A549 (cell line): ENCODE measurements around the gene KCNQ1. TPM values are rescaled to one million over a fixed set of nuclear protein-coding genes. Genes with fewer than 3 reads are reported as not detected.

Source experiments
- ATAC-seq, 2 experiments: fragments of 200-7000 bp in 1 of 2; fragments of >200 bp in 1 of 2; cut with Nextera tagmentation in 1 of 2; cut with Tn5 transposase in 1 of 2; 3 replicates each; pipeline versions ENCODE4 v1.8.0 to v1.9.1; 2018 to 2020; ENCODE audit warnings: mild to moderate bottlenecking in 1 of 2, moderate library complexity in 1 of 2
- CTCF ChIA-PET: fragments of 300-600 bp; sonication (Branson Sonifier 250); formaldehyde crosslinking; extraction: SDS; loops from one replicate; lab custom pipeline; 2021; ENCODE audit warnings: antibody characterized with exemption, inconsistent platforms; lab: Yijun Ruan, JAX
- POLR2A ChIA-PET: fragments of 350-600 bp; formaldehyde crosslinking; extraction: SDS; loops from one replicate; lab custom pipeline; 2021; ENCODE audit warnings: antibody characterized with exemption, inconsistent platforms; lab: Yijun Ruan, JAX
- DNase-seq, 2 experiments: peaks; one replicate each; pipeline versions ENCODE4 v3.0.0 to v3.0.0-alpha.2; 2011 to 2016; ENCODE audit warnings: low read depth in 1 of 2, low spot score in 1 of 2
- FAIRE-seq: peaks from 2 replicates; lab custom pipeline; 2011; peaks lifted over from hg19 to GRCh38; lab: Jason Lieb, UNC
- H3K27ac ChIP-seq, 2 experiments: fragments of >200 bp; sonication (Bioruptor Twin); formaldehyde crosslinking; 3 replicates each; pipeline ENCODE4 v1.5.1; 2016 to 2017
- H3K4me1 ChIP-seq: fragments of >200 bp; sonication (Bioruptor Twin); formaldehyde crosslinking; 3 replicates; pipeline ENCODE4 v1.6.1; 2016
- H3K4me2 ChIP-seq: fragments of >200 bp; sonication (Bioruptor Twin); formaldehyde crosslinking; 3 replicates; pipeline ENCODE4 v1.6.1; 2016
- H3K4me3 ChIP-seq: fragments of >200 bp; sonication (Bioruptor Twin); formaldehyde crosslinking; 3 replicates; pipeline ENCODE4 v1.5.1; 2016
- H3K9me3 ChIP-seq: fragments of >200 bp; sonication (Bioruptor Twin); formaldehyde crosslinking; 3 replicates; pipeline ENCODE4 v1.6.1; 2016
- ATOH8 ChIP-seq: fragments of 250-450 bp; sonication (Bioruptor Pico); IDR thresholded peaks from 2 replicates; pipeline ENCODE4 v1.5.0; 2020; ENCODE audit warnings: low read depth, mild to moderate bottlenecking, moderate library complexity
- CBX8 ChIP-seq: fragments of 200-600 bp; sonication (generic); IDR thresholded peaks from 2 replicates; pipeline ENCODE4 v1.6.1; 2016
- CHD2 ChIP-seq: fragments of 150-350 bp; IDR thresholded peaks from 2 replicates; pipeline ENCODE4 v1.6.1; 2014; ENCODE audit warnings: low read length; ENCODE audit not compliant: partially characterized antibody
- E2F6 ChIP-seq: IDR thresholded peaks from 2 replicates; pipeline ENCODE4 v1.6.1; 2012; ENCODE audit warnings: low read depth, borderline replicate concordance
- EHMT2 ChIP-seq: fragments of 200-600 bp; sonication (generic); IDR thresholded peaks from 2 replicates; pipeline ENCODE4 v1.6.1; 2016; ENCODE audit warnings: antibody characterized with exemption, low read depth, mild to moderate bottlenecking, moderate library complexity
- EP300 ChIP-seq, 2 experiments: fragments of >200 bp; sonication (Bioruptor Twin); formaldehyde crosslinking; IDR thresholded peaks; 2 replicates in 1 of 2; 3 replicates in 1 of 2; pipeline ENCODE4 v1.6.1; 2016 to 2017
- HEYL ChIP-seq: fragments of 250-450 bp; sonication (Bioruptor Pico); IDR thresholded peaks from 2 replicates; pipeline ENCODE4 v1.8.0; 2021; ENCODE audit warnings: mild to moderate bottlenecking, moderate library complexity
- HMGXB4 ChIP-seq: fragments of 250-450 bp; sonication (Bioruptor Pico); IDR thresholded peaks from 2 replicates; pipeline ENCODE4 v1.5.0; 2021; ENCODE audit warnings: mild to moderate bottlenecking, moderate library complexity, borderline replicate concordance
- KDM5A ChIP-seq: fragments of 200-600 bp; sonication (generic); IDR thresholded peaks from 2 replicates; pipeline ENCODE4 v1.6.1; 2016; ENCODE audit warnings: antibody characterized with exemption, mild to moderate bottlenecking
- MYC ChIP-seq: IDR thresholded peaks from 2 replicates; pipeline ENCODE4 v1.6.1; 2012; ENCODE audit warnings: mild to moderate bottlenecking, inconsistent platforms, low read length, improper control_type of control experiment, borderline replicate concordance
- POLR2AphosphoS2 ChIP-seq: conservative IDR thresholded peaks from 2 replicates; pipeline ENCODE4 v1.6.1; 2012; ENCODE audit warnings: low read length, improper control_type of control experiment, inconsistent platforms
- RCOR1 ChIP-seq: fragments of 150-350 bp; IDR thresholded peaks from 2 replicates; pipeline ENCODE4 v1.6.1; 2014; ENCODE audit warnings: antibody characterized with exemption, low read length, low read depth
- RNF2 ChIP-seq: fragments of 200-600 bp; sonication (generic); IDR thresholded peaks from 2 replicates; pipeline ENCODE4 v1.6.1; 2016; ENCODE audit warnings: low read depth, mild to moderate bottlenecking, antibody characterized with exemption, moderate library complexity, borderline replicate concordance
- SMC3 ChIP-seq: fragments of >200 bp; sonication (Bioruptor Twin); formaldehyde crosslinking; IDR thresholded peaks from 3 replicates; pipeline ENCODE4 v1.6.1; 2018; ENCODE audit warnings: inconsistent platforms
- SREBF2 ChIP-seq: fragments of 450-650 bp; IDR thresholded peaks from 2 replicates; pipeline ENCODE4 v1.6.1; 2014; ENCODE audit warnings: mild to moderate bottlenecking, moderate library complexity
- TFCP2L1 ChIP-seq: fragments of 250-450 bp; sonication (Bioruptor Pico); IDR thresholded peaks from 2 replicates; pipeline ENCODE4 v1.5.0; 2021; ENCODE audit warnings: mild to moderate bottlenecking
- WGBS: methylation state at CpG from one replicate; pipeline ENCODE4 v1.1.6; 2017; ENCODE audit errors: missing lambda C conversion rate; 5-methylcytosine and 5-hydroxymethylcytosine counted together
- polyA plus RNA-seq, 4 experiments: library from polyadenylated mRNA; depleted of rRNA in 3 of 4; stranded (reverse); fragments of >200 nt; fragmentation: RNase III in 1 of 4; extraction: RNeasy Plus Mini Kit Qiagen cat#74134 plus additional on column Dnase treatment in 1 of 4; gene quantifications; 2 replicates in 3 of 4; 3 replicates in 1 of 4; pipeline ENCODE4 v1.2.3, GENCODE V29; 2011 to 2017
- TF ChIP-seq, protein P1 (sequence below): fragments of 150-350 bp; IDR thresholded peaks from 2 replicates; pipeline ENCODE4 v1.6.1; 2014; ENCODE audit warnings: low read depth, mild to moderate bottlenecking, low read length
- TF ChIP-seq, protein P2 (sequence below): fragments of >200 bp; sonication (Bioruptor Twin); formaldehyde crosslinking; IDR thresholded peaks from 2 replicates; pipeline ENCODE4 v1.6.1; 2016

The KCNQ1 gene
- polyA plus RNA-seq, 2 of the 4 experiments (the other 2 are of a cell fraction), result 0.14 to 0.17 TPM

- no peak overlapping the region for H3K4me3 ChIP-seq
- no peak overlapping the region for H3K27ac ChIP-seq
- no peak for DNase-seq
- TF ChIP-seq HEYL (CRISPR knock-in tag) (no peak), EHMT2 (no peak), SREBF2 (no peak), EP300 (IDR thresholded peaks at IDR 0.05) (no peak), TFCP2L1 (CRISPR knock-in tag) (no peak), HMGXB4 (no peak), RCOR1 (no peak), E2F6 (no peak), RNF2 (no peak), KDM5A (no peak), CBX8 (no peak), CHD2 (no peak), SMC3 (no peak), POLR2AphosphoS2 (no peak)
- TF ChIP-seq, protein P1, sequence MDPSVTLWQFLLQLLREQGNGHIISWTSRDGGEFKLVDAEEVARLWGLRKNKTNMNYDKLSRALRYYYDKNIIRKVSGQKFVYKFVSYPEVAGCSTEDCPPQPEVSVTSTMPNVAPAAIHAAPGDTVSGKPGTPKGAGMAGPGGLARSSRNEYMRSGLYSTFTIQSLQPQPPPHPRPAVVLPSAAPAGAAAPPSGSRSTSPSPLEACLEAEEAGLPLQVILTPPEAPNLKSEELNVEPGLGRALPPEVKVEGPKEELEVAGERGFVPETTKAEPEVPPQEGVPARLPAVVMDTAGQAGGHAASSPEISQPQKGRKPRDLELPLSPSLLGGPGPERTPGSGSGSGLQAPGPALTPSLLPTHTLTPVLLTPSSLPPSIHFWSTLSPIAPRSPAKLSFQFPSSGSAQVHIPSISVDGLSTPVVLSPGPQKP, result no peak
- TF ChIP-seq, all 56 proteins: peak for 0
- H3K9me3 ChIP-seq, result no peaks in the 10 kb centered on the region
- POLR2A ChIA-PET, result no interaction called here
- ATAC-seq (no peak), FAIRE-seq (no peak)
- CTCF ChIA-PET, result interaction anchor here (0.9 kb wide), 1 partner anchor 175 kb away, joined by 3 read pairs; no protein-coding TSS in a partner anchor
- WGBS, result no CpG with 5 or more reads among the region's 1 CpG
- no peaks in the 10 kb centered on the region for H3K4me1 ChIP-seq
- H3K4me2 ChIP-seq, result no peak overlapping the region
Measured at GRCh38 chr11:2706321-2706720, 261.5 kb downstream of the KCNQ1 start.

GRCh38 chr11:2707736-2708135 lies 262.9 kb downstream of the KCNQ1 start:
- ChIA-PET POLR2A (no interaction called here), CTCF (interaction anchor here (1.0 to 2.0 kb wide), 4 partner anchors 12 to 20 kb away, joined by 3 to 10 read pairs (median 4); no protein-coding TSS in a partner anchor)
- DNase-seq, result no peak
- Histone ChIP-seq H3K4me3 (no peak overlapping the region), H3K9me3 (no peaks in the 10 kb centered on the region), H3K4me1 (no peaks in the 10 kb centered on the region), H3K4me2 (no peak overlapping the region)
- TF ChIP-seq ATOH8 (CRISPR knock-in tag) (no peak), MYC (no peak), EHMT2 (no peak), E2F6 (no peak)
- TF ChIP-seq, protein P1, result no peak
- TF ChIP-seq, protein P2, sequence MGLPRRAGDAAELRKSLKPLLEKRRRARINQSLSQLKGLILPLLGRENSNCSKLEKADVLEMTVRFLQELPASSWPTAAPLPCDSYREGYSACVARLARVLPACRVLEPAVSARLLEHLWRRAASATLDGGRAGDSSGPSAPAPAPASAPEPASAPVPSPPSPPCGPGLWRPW, result no peak
- TF ChIP-seq, all 56 proteins: peak for 0
- WGBS, result 53% methylated on average over 6 of the region's 7 CpGs
- FAIRE-seq (no peak), ATAC-seq (no peak; a peak in 1 of 6 replicates)
- no peak overlapping the region for H3K27ac ChIP-seq
